ENCODE measurements around the gene TSPAN5.

Gene TSPAN5

DNA sequence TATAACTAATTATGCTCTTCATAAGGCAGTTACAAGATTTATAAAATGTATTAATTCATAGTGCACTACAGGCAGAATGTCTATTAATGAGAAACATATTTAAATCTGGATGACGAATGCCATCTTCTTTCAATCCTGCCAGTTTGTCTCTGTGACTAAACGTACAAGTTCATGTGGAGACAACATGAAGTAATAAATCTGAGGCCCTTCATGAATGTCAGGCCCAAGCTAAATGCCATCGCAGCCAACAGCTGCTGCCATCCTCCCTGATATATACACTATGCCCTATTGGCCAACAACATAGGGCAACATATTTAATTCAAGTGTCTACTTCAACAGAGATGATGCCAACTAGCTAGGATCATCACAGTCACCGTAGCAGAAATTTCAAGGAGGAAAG is 43.7 kb downstream of the TSPAN5 start:
- DNase-seq: no peak

DNA sequence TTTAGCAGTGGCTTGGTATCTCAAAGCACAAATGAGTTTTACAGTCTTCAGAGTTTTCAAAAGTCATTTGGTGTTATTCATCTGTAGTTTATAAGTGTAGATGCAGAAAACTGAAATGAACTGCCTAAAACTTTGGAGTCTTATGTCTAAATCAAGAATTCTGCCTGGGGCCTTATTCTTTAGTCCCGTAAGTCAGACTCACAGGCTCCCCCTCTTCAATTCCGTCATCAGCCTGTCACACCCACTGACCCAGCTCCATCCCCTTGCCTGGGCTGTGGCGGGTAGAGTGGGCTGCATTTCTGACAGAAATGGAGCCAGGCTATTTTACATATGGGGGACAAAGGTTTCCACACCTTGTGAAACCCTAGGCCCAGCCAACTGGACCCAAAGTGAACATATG is 44.3 kb downstream of the TSPAN5 start:
- no peak for DNase-seq

GRCh38 chr4:98613453-98614075 is 44.8 kb downstream of the TSPAN5 start:
- DNase-seq: no peak

DNA sequence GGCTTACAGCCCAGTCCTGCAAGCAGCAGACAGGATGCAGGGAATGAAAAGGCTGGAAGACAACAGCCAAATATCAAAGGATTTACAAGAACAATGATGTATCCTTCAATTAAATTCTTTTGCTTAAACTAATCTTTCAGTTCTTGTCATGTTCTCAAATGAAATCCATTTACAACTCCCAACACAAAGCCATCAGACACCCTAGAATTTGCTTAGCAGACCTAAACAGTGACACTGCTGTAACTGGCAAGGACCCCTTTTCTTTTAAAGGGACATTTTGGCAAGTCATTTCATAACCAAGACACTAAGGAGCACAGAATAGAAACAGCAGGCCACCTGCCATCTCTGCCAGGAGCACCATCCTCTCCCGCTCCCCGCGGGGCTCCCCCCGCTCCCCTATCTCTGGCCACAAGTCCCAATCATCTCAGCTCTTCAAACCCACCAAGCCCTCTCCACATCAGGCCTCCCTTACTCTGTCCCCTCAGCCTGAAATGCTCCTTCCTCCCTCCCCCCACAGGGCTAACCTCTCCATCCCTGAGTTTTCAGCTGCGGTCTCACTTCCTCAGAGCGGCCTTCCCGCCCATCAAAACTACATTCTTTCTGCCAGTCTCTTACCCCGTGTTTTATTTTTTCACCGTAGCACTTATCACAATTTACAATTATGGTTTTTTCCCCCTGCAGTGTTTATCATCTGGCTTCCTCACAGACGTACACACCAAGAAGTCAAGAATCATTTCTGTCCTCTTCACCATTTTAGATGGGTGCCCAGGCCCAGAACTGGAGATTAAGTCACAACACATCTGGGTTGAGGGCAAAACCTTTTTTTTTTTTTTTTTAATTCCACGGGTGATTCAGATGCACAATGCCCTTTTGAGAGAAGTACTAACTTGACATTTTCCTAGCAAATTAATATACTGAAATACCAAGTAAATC is 45.8 kb downstream of the TSPAN5 start:
- DNase-seq: no peak

GRCh38 chr4:98611677-98612317 is 46.6 kb downstream of the TSPAN5 start:
- no peak for DNase-seq

DNA sequence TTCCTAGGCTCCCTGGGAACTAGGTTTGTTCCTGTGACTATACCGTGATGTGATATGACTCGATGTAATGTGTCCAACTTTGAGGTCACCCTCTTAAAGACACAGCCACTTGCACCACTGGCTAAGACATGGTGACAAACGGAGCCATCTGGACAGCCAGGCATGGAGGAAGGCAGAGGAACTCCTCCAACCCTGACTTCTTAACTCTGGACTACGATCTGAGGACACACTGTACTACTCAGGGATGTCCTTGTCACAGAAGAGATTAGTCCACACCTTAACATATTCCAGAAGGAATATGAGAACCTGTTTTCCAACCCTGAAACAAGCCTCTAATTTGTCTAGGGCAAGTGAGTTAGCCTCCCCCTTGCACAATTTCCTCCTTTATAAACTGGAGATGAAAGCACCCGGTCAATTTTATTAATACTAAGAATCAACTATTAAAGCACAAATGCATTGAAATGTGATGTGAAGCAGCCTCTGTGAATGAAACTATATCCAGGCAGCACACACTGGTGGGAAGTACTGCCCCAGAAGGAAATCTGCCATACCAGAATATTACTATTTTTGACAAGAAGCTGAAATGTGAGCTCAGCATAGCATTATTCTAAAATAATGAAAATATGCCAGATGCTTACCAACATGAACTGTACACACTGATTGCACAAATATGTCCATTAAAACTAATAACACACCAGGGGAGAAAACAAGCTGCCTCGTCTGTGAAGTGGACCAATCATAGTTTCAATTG is 47.3 kb downstream of the TSPAN5 start:
- no peak for DNase-seq

- no peak for DNase-seq
These were observed 48.0 kb downstream of the TSPAN5 start for GRCh38 chr4:98610431-98610830.

DNA sequence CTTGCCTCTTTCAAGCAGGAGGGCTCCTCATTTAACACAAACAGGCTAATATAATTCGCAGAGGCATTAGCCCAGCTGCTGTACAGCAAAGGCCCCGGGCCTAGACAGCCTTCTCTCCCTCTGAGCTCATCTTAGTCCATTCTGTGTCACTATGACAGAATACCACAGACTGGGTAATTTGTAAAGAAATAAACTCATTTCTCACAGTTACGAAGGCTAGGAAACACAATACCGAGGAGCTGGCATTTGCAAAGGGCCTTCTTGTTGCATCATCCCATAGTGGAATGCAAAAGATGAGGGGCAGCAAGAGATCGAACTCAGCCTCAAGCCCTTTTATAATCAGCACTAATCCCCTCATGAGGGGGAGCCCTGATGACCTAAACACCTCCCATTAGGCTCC is 48.5 kb downstream of the TSPAN5 start:
- no peak for DNase-seq

DNA sequence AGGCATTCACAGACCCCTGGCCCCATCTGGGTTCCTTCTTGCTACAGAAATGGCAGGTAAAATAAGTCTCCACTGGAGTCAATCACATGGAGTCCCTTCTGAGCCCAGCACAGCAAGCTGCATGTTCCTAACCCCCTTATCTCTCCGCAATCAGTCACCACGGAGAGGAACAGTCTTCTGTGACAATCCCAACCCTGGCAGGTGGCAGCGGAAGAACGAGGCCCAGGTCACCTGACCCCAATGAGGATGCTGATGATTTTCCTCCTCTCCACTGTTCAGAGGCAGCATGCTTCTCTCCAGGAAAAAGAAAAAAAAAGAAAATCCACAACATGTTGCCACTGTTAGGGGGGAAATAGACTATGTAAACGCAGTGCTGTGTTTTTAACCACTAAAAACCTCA is 50.1 kb downstream of the TSPAN5 start:
- no peak for DNase-seq

- DNase-seq: no peak
These were observed 51.5 kb downstream of the TSPAN5 start for GRCh38 chr4:98606894-98607293.

GRCh38 chr4:98605216-98605615 is 53.2 kb downstream of the TSPAN5 start:
- no peak for DNase-seq

DNA sequence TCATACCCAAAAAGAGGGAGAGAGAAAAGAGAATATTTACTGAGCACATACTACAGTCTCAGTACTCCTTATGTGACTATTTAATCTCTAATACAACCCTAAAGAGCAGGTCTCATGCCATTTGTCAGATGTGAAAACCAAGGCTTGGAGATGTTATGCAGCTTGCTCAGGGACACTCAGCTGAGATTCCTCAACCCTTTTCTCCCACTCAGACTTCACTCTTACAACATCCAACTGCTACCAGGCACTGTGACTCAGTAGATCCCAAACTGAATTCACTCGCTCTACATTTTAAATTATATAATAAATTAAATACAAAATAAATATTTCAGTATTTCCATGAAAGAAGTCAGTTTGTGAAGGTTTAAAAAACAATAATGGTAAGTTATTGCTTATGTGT is 53.7 kb downstream of the TSPAN5 start:
- no peak for DNase-seq

DNA sequence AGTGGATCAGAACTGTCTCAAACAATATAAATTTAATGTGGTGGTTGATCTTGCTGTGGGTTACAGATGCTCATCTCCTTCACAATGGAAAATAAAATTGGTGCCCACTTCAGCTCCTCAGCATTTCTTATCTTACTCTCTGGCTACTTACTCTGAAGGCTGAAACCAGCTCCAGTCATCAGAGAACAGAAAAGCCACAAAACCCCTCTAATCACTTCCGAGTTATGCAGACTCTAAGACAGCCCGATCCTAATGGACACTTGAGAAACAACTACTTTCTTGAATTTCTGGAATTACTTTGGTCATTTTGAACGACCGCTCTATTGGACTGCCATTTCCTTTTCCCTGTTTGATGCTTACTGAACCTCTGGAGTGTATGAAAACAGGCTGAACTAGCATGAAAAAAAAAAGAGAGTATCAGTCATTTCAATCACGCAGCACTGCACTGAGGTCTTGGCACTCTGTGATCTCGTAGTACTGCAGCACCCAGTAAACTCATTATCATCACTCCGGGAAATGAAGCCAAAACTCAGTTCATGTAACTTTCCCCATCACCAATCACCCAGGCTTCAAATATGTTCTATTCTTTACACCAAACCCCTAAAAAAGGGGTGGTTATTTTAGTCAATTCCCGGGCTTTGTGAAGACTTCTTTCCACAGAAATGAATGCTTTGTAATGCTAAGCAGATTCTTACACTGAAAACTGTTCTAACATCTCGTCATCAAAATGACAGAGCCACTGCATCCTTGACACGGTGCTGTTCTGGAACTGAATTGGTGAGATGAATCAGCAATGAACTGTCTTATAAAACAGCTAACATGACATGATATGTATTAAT is 54.5 kb downstream of the TSPAN5 start:
- no peak for DNase-seq

DNA sequence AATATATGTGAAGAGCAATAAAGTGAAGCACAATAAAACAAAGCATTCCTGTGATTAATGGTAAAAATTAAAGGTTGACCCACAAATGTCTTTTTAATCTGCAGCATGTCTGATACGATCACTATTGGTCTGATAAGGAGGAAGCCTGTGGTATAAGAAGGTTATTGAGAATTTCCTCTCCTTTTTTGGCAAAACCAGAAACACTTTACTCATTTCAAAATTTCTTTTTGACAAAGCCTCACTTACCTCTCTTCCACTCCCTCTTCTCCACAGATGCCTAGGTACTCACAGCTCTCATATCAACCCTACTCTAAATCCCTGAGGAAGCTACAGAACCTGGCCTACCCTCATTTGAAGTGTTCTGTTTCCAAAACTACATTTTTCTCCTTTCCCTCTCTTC is 56.1 kb downstream of the TSPAN5 start:
- DNase-seq: no peak

- no peak for DNase-seq
These were observed 56.7 kb downstream of the TSPAN5 start for GRCh38 chr4:98601708-98602107.

DNA sequence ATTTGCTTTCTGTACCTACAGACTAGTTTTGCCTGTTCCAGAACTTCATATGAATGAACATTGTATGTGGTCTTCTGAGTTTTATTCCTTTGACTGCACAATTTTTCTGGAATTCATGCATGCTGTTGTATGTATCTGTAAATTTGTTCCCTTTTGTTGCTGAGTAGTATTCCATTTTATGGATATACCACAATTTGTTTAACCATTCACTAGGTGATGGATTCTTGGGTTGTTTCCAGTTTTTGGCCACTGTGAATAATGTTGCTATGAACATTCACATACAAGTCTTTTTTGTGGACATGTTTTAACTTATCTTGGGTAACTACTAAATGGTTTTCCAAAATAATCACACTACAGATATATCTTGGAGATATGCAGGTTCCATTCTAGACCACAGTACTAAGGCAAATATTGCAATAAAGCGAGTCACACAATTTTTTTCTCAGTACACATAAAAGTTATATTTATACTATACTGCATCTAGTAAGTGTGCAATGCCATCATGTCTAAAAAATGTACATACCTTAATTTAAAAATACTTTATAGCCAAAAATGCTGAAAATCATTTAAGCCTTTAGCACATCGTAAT is 58.7 kb downstream of the TSPAN5 start:
- no peak for DNase-seq

GRCh38 chr4:98586962-98587354 is 71.5 kb downstream of the TSPAN5 start:
- no peak for DNase-seq

GRCh38 chr4:98586291-98586961 is 72.0 kb downstream of the TSPAN5 start:
- DNase-seq: no peak

DNA sequence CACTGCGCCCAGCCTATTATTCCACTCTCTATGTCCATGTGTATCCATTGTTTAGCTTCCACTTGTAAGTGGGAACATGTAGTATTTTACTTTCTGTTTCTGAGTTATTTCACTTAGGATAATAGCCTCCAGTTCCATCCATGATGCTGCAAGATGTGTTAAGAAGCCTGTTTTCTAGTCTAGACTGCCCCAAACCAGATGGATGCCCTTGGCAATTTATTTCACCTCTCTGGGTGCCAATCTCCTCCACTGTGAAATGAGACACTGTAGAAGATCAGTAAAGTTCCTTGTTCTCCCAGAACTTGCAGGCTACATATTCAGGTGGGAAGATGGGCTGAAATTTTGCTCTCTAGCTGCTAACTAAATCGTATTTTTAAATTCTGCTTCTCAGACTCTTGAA is 72.8 kb downstream of the TSPAN5 start:
- no peak for DNase-seq

DNA sequence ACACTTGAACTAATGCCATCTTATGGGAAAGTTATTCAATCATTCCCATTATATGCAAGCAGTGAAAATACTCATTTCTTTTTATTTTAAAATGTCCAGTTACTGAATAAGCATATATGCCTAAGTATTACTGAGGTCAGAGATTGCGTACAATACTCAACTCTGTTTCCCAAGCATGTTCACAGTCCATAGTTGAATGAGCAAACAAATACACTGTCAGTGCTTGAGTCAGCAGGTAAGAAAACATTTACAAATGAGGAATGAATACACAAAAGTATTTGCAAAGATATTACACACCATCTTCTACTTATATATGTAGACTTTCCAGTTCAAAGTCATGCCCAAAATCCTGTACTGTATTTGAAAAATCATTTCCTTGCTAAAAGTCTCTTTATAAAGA is 74.1 kb downstream of the TSPAN5 start:
- no peak for DNase-seq

GRCh38 chr4:98583265-98583664 is 75.1 kb downstream of the TSPAN5 start:
- no peak for DNase-seq
